HG02870 (cell line): ENCODE data around the gene C18orf32.
A peak's percentile ranks its signal among the peaks of the same experiment; 100 is the strongest.
"Not testable (repeated sequence)": the region's sequence is repeated elsewhere in the genome, so short reads cannot be mapped to it uniquely, and the experiment has no call there.

Experiments used
- ATAC-seq: cut with Tn5 transposase; IDR thresholded peaks from one replicate; pipeline ENCODE4 v1.9.1; 2021; ENCODE audit warnings: mild to moderate bottlenecking, moderate library complexity; ENCODE audit not compliant: unreplicated experiment

C18orf32 gene

DNA sequence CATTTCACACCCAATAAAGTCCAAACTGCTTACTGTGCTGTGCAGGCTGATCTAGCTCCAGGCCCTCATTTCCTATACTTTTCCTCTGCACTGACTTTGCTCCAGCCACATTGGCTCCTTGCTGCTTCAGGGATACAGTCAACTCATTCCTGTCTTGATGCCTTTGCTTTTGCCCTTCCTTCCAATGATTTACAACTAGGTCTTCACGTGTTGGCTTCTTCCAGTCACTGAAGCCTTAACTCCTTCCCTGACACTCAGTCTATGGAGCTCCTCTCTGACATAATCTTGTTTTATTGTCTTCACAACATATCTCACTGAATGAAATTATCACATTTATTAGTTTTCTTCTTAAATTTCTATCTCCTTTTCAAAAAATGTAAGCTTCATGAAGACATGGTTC, 16.9 kb upstream of the C18orf32 start:
- ATAC-seq, result no peak

DNA sequence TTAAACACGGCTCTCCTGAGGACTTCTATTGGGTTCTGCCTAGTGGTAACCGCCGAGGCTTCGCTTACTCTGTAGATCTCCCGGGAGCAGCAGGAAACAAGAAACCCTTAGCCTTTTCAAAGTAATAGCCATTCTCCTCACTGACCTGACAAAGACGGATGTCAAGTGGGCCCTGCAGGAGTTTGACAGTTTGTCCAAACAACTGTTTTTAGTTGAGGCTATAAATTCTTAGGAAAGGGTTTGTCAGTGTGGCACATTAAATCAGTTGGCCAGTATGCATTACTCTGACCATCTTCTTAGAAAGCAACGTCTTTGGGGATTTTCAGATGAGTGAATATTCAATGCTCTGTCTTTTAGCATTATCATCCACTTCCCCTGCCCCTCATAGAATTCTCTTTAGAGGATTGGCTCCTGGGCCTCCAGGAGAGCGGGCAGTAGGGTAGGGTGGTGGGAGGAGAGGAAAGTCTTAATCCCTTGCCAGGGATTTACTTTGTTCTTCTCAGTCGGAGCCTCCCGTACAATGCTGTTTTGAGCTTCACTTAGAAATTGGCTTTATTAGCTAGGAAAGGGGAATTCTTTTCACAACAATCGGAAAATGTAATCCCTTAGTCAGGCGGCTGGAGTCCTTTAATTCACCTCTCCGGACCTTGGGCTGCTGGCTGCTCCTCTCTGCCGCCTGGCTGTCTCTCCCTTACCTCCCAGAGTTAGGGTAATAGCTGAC, 13.3 kb upstream of the C18orf32 start:
- ATAC-seq, result no peak

DNA sequence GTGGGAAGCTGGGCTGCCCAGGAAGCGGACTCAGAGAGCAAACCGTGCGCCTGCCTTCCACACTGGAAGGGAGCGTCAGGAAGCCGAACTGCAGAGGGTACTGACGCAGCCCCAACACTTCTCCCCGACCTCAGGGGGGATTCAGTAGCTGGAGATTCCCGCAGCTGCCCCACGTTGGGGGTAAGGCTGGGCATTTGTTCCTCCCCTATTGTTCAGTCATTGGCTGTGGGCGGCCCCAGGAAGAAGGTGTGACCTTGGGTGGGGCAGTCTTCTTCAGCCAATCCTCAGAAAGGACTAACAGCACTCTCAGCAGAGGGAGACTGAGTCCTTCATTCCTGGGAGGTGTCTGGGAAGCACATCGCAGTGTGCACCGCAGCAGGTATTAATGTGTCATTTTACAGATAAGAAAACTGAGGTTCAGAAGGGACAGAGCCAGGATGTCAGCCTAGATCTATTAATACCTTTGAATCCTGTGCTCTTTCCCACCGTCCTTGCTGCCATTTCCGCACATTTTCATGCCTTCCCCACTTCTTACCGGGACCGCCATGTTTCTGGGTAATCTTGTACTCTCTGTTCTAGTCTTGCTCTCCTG, 12.1 kb upstream of the C18orf32 start:
- ATAC-seq, result peak; percentile 54

DNA sequence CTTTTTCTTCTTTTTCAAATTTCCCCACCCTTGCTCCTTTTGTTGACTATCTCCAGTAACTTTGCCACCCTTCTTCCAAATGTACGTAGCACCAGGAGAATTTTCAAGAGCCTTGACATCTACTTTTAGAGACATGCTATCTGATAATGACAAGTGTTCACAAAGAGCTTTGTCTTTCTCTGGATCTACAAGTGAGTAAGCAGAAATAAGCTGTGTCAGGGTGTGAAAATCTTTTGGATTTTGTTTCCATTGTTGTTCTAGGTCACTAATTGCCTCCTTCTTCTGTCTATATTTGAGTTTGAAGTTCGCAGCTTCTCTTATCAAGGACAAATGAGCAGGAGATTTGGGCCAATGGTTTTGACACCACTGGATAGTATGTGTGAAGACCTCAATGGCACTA, 8.4 kb upstream of the C18orf32 start:
- no peak for ATAC-seq

DNA sequence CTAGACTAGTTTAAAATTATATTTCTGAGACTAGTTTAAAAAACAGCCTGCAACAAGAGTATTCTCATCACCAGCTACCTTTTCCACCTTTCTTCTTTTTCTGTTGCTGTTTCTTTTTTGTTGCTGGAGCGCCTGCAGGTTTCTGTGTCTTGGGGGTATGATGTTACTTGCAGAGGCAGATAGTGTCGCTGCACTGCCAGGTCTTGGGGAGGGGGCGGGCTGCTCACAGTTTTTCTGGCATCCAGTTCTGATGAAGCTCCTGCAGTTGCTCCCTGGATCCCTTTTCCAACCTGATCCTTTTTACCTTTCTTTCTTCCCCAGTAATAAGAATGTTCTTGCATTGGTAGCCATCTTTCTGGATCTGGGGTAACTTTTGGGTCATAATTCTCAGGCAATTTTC, 8.0 kb upstream of the C18orf32 start:
- no peak for ATAC-seq

DNA sequence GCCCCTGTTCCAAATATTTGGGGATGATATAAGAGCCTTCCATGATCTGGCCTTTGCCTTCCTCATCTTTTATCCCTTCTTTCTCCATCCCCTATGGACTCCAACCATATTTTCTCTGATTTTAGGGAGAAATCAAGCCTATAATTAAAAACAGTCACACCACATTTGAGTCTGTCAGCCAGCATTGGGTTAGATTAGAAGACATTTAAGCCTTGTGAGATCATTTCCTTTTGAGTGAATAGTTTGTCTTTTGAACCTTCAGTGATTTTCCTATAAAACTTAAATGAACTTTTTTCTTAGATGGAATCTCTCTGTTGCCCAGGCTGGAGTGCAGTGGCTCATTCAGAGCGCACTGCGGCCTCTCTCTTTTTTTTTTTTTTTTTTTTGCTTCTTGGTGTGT, 7.6 kb upstream of the C18orf32 start:
- ATAC-seq, result no peak

DNA sequence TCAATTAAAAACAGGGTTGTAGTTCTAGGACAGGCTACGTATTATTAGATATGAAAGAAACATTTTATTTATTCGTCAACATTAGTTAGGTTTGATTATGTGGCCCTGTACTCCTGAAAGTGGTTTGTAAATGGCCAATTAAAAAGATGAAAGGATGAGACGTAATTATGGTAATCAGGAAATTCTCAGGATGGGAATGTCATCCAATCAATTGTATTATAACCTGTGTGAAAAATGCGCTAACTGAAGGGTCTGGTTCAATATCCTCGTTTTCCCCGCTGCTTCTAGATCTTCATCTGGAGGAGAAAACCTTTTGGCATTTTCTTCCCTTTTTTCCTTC, 5.6 kb upstream of the C18orf32 start:
- ATAC-seq, result no peak

DNA sequence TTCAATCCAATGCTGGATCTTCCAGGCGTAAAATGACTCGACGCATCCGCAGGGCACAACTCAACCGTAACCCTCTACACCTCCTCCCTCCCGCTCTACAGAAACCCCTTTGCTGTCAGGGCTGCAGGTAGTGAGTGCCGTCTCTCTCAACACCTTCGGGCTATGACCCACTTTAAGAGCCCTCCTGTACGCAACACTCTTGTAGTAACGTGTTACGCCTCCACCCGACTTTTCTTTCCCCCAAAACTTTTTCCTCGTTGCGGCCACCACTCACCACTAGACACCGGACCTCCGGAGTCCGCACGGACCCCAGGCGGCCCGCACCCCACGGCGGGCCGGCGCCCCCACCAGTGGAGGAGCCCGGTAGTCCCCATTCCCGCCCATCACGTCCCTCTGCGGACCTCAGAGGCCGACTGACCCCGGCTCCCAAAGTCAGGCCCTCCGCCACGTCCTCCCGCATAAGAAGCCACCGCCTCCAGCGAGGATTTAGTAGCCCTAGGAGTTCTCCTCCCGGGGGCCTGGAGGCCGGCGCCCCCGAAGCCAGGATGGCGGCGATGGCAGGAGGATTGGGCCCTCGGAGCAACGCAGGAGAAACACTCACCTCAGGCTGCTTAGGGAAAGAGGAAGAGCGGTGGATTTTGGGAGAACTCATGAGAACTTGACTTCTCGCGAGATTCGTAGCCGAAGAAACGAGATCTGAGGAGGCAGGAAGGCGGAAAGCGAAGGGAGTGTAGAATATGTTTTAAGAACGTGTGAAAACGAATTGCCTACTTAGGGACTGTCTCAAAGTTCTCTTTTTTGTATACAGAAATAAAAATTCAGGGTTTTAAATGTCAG, 5.0 kb upstream of the C18orf32 start, which contains the start of gene RPL17:
Gene RPL17 (minus strand): TSS at position 609 of the 837 bp plus-strand sequence.
- peak; percentile 46 for ATAC-seq

DNA sequence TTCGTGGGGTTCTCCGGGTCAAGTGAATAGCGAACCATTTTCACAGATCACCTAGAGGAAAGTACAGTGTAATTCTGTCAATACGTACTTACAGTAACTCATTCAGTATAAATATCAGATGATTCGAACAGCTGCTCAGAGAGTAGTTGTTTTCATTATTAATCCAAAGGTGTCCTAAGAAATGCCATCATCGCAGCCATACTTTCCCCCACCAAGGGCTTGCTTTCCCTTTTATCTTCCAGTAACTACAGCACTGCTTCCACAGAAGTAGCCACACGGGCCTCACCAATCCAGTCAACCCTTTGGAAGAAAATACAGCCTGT, 4.5 kb upstream of the C18orf32 start:
- ATAC-seq, result no peak

DNA sequence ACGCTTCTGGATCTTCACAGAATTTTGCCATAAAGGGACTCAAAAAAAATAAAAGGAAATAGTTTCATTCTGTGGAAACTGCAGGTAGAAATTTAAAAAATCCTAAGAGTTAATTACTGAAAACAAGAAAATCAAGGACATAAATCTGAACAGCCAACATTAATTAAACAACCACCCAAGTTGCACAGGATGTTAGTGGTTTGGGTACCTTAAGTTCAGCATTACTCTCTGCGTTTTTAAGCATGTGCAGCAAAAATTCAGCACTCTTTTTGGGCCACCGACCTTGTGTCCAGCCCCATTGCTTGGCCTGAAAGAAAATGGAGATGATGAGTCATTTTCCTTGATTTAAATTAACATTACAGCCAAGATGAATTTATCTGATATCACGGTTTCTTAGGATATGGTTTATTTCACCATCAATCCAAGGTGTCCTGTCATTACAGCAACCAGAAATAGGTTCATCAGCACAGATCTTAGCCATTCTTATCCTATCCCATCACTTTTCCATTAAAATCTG, 3.3 kb upstream of the C18orf32 start:
- ATAC-seq, result no peak

DNA sequence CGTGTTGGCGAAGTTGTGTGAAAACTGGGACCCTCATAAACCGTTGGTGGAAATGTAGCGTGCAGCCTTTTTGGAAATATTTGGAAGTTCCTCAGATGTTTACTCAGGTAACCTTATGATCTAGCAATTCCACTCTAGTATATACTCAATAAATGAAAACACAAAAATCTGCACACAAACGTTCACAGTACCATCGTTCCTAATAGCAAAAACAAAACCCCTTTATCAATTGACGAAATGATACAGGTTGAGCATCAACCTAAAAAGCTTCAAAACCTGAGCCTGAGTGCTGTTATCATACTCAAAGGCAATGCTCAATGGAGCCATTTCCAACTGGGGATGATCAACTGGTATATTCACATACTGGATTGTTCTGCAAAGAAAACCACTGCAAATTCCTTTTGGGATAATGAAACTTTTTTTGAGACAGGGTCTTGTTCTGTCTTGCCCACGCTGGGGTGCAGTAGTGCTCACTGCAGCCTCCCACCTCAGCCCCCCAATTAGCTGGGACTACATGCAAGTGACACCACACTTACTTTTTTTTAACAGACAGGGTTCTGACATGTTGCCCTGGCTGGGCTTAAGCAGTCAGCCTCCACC, 777 bp upstream of the C18orf32 start:
- ATAC-seq, result no peak

DNA sequence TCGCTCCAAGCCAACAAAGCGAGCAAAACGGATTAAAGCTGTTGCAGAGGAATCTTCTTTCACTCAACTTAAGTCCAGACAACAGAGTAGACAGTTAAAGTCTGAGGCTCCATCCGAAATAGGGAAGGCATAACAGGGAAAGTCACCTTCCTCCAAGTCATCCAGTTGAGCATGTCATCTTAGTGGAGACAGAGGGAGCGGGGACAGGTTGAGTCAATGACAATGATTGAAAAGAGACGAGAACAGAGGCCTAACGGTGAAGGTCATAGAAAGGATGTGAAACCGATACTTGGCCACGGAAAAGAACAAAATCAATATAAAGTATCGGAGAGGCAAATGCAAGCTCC, 455 bp downstream of the C18orf32 start:
- no peak for ATAC-seq

DNA sequence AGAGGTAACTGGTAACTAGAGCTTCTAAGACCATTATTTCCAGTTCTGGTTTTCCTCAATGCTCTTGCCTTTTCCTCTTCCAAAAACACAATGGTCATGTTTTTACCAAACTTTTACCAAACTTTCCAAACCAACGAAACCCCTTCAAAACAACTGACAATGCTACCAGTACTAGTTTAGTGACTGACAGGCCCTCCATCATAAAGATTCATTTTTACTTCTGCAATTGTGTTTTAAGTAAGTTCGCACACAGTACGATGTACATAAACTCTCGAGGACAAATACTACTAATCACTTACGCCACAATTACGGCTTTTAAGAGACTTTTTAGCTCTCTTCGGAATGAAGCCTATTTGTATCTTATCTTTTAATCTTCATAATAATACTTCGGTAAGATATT, 900 bp downstream of the C18orf32 start:
- no peak for ATAC-seq

DNA sequence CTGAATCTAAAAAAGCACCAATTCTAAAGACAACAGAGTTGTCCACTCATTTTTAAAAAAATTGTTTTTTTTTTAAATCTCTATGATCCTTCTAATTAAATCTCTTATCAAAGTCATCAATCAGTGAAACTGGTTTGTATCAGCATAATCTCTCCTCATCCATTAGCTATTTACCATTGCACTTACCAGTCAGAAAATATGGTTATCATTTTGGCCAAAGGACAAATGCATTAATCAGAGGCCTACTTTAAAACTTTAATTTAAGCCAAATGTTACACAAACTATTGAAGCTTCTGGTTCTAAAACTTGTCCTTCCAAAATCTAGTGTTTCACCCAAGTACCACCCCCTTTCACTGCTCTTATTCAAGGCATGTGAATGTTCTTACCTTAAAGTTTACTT, 3.8 kb downstream of the C18orf32 start:
- ATAC-seq, result no peak

DNA sequence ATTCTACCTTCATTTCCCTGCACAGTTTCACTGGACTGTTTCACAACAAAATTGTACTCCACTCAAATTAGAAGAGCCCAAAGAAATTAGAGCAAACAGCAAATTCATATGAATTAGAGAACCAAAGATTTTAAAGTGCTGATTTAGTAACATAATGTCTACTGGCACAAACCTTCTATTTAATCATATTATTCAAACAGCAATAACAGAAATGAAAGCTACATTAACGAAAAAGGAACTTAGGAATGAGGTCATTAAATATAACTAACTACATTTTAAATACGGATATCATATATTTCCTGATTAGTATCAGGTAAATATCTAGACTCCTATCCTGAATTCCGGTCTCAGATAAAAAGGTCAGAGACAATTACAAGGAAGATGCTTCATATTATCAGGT, 5.1 kb downstream of the C18orf32 start:
- no peak for ATAC-seq

DNA sequence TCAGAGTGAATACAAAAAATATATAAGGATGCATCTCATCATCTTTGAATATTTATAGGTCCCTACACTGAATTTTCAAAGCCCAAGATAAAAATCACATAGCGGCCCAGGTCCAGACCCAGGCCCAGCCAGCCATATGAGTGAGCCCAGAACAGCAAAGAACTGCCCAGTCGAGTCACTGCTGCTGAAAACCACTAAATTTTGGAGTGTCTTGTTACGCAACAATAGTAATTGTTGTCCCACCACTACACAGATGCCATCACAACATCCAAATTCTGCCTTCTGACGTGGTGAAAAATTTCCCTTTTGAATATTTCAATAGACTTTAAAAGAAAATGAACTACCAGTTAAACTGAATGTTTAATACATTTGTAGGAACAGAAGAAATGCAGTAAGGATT, 5.7 kb downstream of the C18orf32 start:
- ATAC-seq, result no peak

DNA sequence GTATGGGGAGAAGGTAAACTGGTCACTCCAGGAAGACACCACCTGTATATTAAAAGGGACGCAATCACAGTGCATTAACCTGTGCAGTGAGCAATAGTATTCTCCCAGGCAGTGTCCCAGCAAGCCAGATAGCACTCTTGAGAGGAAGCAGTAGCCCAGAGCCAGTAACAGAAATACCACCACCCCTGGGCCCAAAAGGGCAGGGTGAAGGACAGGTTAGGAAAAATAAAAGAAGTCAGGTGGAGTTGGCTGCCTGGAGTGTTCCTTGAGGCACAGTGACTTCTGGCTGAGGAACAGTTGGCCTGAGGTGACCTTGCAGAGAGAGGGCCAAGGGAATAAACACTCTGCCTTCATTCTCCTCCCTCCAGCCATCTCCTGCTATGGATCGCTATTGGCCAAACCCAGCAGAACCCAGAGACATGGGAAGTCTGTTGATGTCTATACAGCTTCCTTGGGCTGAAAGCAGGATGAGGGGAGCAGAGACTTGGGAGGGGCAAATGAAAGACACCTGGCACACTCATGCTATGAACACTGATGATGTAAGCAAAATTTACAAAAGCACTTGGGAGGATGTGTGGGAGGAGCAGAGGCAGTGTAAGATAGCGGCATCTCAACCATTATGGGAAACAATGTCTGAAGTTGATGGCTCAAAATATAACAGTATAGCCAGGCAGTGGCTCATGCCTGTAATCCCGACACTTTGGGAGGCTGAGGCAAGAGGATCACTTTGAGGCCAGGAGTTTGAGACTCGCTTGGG, 7.5 kb downstream of the C18orf32 start:
- ATAC-seq, result no peak

DNA sequence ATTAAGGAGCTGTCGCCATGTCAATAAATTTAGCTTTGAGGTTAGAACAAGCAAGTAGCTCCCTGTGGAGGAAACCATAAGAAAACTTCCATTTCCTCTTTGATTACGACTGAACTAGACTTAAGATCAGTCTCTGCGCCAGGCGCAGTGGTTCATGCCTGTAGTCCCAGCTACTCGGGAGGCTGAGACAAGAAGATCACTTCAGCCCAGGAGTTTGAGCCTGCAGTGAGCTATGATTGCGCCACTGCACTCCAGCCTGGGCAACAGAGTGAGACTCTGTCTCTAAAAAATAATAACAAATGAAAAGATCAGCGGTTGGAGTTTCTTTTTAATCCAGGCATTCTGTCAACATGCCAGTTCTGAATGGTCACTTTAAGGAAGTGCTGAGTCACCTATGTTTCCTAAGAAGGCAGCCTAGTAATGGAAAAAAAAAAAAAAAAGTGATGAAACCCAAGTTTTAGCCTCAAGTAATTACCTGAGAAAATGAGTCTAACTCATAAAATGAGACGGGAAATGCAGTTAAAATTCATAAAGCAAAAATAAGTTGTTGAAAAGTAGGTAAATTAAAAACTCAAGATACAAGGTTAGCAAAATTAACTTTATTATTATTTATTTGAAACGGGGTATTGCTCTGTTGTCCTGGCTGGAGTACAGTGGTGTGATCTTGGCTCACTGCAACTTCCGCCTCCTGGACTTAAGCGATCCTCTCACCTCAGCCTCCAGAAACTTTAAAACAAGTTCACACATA, 10.2 kb downstream of the C18orf32 start:
- ATAC-seq, result no peak

DNA sequence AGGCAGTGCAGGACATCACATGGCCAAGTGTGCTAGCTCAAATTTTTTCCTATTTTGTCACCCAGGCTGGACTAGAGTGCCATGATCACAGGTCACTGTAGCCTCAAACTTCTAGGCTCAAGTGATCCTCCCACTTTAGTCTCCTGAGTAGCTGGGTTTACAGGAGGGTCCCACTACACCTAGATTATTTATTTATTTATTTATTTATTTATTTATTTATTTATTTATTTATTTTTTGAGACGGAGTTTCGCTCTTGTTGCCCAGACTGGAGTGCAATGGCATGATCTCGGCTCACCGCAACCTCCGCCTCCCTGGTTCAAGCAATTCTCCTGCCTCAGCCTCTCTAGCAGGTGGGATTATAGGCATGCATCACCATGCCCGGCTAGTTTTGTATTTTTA, 12.1 kb downstream of the C18orf32 start:
- not testable (repeated sequence) for ATAC-seq

DNA sequence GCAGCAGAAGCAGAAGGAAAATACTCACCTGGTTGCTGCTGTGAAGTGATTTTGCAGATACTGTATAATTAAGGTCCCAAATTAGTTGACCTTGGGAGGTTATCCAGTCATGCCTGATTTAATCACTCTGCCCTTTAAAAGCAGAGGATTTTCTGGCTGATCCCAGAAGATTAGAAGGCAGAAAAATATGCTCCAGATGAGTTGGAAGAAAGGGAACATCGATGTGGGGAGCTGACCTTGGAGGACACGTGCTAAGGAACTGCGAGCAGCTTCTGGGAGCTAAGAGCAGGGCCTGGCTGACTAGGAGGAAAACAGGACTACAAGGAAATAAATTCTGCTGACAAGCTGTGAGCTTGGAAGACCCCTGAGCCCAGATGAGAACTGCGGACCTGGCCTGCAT, 13.3 kb downstream of the C18orf32 start:
- no peak for ATAC-seq
